SH-SY5Y (cell line): Measurements from ENCODE around the gene ABHD11.

Source experiments
- GATA2 ChIP-seq: IDR thresholded peaks from 2 replicates; pipeline ENCODE4 v1.6.1; 2011; ENCODE audit warnings: mild to moderate bottlenecking, low read depth, low read length
- GATA3 ChIP-seq: IDR thresholded peaks from 2 replicates; pipeline ENCODE4 v1.6.1; 2011; ENCODE audit warnings: low read depth, mild to moderate bottlenecking, low read length, moderate library complexity

Gene ABHD11

DNA sequence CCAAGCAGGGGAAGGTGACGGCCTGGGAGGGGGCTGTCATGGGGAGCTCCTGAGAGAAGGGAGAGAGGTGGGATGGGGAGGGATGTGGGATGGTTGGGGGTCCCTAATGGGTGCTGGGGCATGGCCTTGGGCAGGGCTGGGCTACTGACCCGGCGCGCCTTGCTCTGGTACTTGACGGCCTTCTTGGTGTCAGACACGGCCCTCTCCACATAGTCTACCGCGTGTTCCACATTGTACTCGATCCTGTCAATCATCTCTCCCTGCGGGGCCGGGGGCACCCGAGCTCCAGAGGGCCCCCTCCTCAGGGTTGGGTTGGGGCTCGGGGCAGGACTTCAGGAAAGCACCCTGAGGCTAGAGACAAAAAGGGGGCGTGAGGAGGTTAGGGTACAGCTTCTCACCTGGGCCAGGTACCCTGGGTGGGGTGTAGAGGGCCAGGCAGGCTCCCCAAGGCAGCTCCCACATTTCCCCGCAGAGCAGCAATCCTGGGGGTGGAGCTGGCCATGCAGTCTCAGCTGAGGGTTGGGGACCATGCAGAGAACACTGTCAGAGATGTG, 37.9 kb downstream of the ABHD11 start:
- TF ChIP-seq GATA2 (no peak), GATA3 (no peak)

DNA sequence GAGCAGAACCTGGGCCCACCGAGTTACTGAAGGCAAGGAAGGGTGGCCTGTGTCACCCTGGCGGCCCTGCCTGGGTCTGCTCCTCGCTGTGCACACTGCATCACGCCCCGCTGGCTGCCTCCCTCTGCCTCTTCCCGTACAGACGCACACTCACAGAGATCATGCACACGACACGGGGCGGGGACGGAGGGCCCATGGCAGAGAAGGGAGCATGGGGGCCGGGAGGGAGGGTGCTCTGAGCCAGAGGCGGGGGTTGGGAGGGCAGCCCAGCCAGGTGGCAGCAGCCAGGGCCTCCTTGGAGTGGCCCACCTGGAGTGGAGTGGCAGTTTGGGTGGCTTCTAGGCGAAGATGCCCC, 38.6 kb downstream of the ABHD11 start:
- no peak for TF ChIP-seq GATA3
- no peak for TF ChIP-seq GATA2

DNA sequence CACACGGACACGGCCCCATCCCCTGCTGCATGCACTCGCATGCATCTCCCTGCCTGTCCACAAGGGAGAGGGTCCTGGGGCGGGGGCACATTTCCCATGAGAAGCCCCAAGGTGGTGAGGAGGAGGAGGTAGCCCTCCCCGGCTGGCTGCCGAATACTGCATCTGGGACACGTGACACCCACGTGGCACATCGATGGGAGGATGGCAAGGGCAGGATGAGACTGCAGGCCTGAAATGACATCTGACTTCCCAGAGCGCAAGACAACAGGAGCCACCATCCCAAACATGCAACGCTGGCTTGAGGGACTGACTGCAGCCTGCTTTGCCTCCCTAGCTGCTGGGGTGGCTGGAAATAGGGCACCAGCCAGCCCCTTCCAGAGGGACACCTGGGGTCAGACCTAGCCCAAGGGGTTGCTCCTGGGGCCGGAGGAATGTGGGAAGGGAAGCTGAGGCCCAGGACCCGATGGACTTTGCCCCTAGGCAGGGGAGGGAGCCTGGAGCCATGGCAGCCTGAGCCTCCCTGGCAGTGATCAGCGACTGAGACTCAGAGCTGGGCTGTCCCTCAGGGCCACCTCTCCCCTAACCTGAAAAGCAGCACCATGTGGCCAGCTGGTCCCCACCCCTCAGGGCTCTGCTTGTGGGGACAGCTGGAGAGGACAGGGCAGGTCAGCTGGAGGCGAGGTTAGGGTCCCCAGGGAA, 39.1 kb downstream of the ABHD11 start:
- no peak for TF ChIP-seq GATA2
- TF ChIP-seq GATA3 = no peak

DNA sequence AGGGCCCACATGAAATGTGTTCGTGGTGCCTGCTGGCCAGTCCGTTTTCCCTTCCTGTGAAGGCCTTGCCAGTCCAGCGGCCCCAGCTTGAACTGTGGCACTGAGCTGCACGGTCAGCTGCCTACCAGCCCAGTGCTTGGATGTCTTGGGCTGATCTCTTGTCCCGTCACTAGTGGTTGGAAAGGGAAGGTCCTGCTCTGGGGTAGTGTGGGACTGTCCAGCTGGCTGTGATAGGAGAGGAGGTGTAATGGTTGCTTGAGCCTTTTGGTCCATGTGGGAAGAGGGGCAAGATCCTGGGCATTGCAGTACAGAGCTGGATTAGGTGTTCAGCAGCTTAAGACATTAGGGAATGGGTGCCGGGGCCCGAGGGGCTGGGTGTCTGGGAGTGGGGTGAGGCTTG, 40.2 kb downstream of the ABHD11 start:
- TF ChIP-seq GATA3 (no peak), GATA2 (no peak)

DNA sequence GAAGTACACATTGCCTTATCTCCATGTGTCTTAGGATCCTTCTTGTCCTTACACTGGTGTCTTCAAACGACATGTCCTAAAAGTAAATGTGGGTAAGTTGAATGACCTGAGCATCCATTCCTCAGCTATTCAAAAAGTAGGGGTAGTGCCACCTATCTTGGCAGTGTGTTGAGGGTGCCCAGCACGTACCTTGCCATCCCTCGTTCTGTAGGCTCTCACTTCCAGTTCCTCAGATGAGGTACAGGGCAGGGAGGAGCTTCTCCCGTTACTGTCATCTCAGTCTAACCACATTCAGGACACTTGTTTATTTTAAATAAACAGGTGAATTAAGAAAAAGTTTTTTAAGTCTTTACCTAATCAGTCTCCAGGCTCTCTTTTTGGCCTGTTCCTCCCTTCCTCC, 42.2 kb downstream of the ABHD11 start:
- no peak for TF ChIP-seq GATA3
- no peak for TF ChIP-seq GATA2

DNA sequence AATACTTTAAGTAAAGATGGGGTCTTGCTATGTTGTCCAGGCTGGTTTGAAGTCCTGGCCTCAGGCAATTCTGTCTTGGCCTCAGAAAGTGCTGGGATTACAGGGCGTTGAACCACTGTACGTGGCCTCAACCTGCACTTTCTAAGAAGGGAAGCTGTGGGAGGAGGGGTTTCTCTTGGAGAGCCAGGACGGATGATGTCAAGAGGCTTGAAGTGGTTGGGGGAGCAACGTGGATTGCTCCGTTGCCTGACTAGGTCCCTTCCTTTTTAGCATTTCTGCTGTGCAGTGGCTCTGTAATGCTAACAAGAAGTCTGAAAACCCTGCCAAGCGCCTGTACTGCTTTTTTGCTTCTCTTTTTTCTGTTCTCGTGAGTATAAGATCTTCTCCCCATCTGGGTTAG, 48.0 kb downstream of the ABHD11 start:
- TF ChIP-seq GATA2 (no peak), GATA3 (no peak)

DNA sequence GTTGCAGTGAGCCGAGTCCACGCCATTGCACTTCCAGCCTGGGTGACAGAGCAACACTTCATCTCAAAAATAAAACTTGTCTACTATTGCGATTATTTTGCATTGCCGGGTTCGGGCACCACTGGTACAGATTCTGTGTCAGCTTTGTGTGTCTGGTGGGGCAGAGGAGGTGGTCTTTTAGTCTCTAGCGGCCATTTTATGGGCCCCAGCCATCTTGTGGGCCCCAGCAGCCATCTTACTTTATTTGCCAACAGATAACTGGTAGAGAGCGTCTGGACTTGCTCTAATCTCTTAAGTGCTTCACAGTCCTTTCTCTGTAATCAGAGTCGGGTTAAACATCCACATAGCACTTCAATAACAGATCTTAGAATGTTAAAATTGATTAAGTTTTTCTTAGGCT, 50.3 kb downstream of the ABHD11 start:
- TF ChIP-seq GATA2 (no peak), GATA3 (no peak)
